Heart right ventricle (tissue), 16 donors: Measurements from ENCODE around the gene GORASP1. TPM values are rescaled to one million over a fixed set of nuclear protein-coding genes. Genes with fewer than 3 reads are reported as not detected.

Source experiments
- ATAC-seq, 8 donors: fragments of 200-7000 bp; cut with Tn5 transposase; one replicate each; pipeline ENCODE4 v1.9.1; 2020; ENCODE audit warnings: mild to moderate bottlenecking in 8 of 8, moderate library complexity in 8 of 8, moderate number of reproducible peaks in 1 of 8
- DNase-seq, 2 donors: peaks; one replicate each; pipeline ENCODE4 v3.0.0-alpha.2; 2020
- H3K27ac ChIP-seq, 10 donors: fragments of 200-600 bp; sonication (generic) in 2 of 10; one replicate each; pipeline versions ENCODE4 v1.5.0 to v1.8.0; 2020 to 2022; ENCODE audit warnings: mild to moderate bottlenecking in 3 of 10
- H3K27me3 ChIP-seq, 7 donors: fragments of 200-600 bp; one replicate each; pipeline ENCODE4 v1.8.0; 2021 to 2022; ENCODE audit warnings: mild to moderate bottlenecking in 2 of 7
- H3K36me3 ChIP-seq, 9 donors: fragments of 200-600 bp; sonication (generic) in 1 of 9; one replicate each; pipeline versions ENCODE4 v1.5.0 to v1.8.0; 2020 to 2022; ENCODE audit warnings: mild to moderate bottlenecking in 2 of 9
- H3K4me1 ChIP-seq, 9 donors: fragments of 200-600 bp; sonication (generic) in 1 of 9; one replicate each; pipeline versions ENCODE4 v1.5.0 to v1.8.0; 2020 to 2022; ENCODE audit warnings: mild to moderate bottlenecking in 4 of 9
- H3K4me3 ChIP-seq, 10 donors: fragments of 200-600 bp; sonication (generic) in 2 of 10; one replicate each; pipeline versions ENCODE4 v1.5.0 to v1.8.0; 2020 to 2022; ENCODE audit warnings: mild to moderate bottlenecking in 7 of 10, moderate library complexity in 2 of 10
- H3K9me3 ChIP-seq, 11 donors: fragments of 200-600 bp in 10 of 11; sonication (generic) in 2 of 11; one replicate each; pipeline versions ENCODE4 v1.5.0 to v1.8.0; 2013 to 2022; ENCODE audit warnings: mild to moderate bottlenecking in 2 of 11, control low read depth in 1 of 11, moderate library complexity in 1 of 11
- CTCF ChIP-seq, 9 donors: fragments of 200-600 bp; sonication (generic) in 2 of 9; IDR thresholded peaks; one replicate each; pipeline versions ENCODE4 v1.5.0 to v1.8.0; 2021 to 2022; ENCODE audit warnings: antibody characterized with exemption in 9 of 9, mild to moderate bottlenecking in 5 of 9, moderate library complexity in 1 of 9
- WGBS, 2 donors: extraction: QIAGEN DNeasy Blood & Tissue Kit; methylation state at CpG; one replicate each; pipeline ENCODE4 v1.1.7; 2013; ENCODE audit warnings: inconsistent platforms in 1 of 2; 5-methylcytosine and 5-hydroxymethylcytosine counted together
- intact Hi-C, 10 donors: fragments of 100-400 bp; cut with DNase I; formaldehyde crosslinking; loops; one replicate each; pipeline versions ENCODE4 v1.11.1 to v1.14.2; 2022
- polyA plus RNA-seq, 2 donors: library from polyadenylated mRNA; stranded (reverse); fragments of 200-250 nt; gene quantifications; one replicate each; pipeline ENCODE4 v1.2.3, GENCODE V29; 2013
- total RNA-seq, 10 donors: library from RNA; stranded (reverse); fragmentation: NEBNext Ultra II Directional in 3 of 10; extraction: Animal tissue kit (Norgen Biotek cat#: 25700) in 3 of 10; gene quantifications; one replicate each; pipeline versions ENCODE4 v1.2.1 to v1.2.4, GENCODE V29; 2021 to 2023
- donor health status: Arrhythmogenic right ventricular cardiomyopathy.
- donor health status: ischemic (EF 13 %, LVEDD 7.1; RV severe dilation, severe dysfunction).
- donor health status: healthy with polysubstance abuse.
- donor health status: DM: no; HTN: yes; CAD: no.
- donor health status: DM: no; HTN: no; CAD: no.
- donor health status: ischemic (EF 25% LVEDD 6.9; RV normal size, moderate dysfunction).
- donor health status: ischemic (EF 25% LVEDD 5.7; RV mildly dilated, moderate dysfunction).
- donor health status: healthy.
- donor health status: DM: yes; HTN: yes; CAD: no.
- donor health status: Ischemic cardiomyopathy.
- donor health status: ischemic (EF 35%, LVEDD 5.7; RV mildly dilated, moderate dysfunction).
- donor health status: nonischemic (EF 11% LVEDD 7.7; RV severe dilation, severe dysfunction).
- donor health status: DM: yes; HTN: yes; CAD: no.
- donor health status: PGD.
- donor health status: ischemic (EF 29% LVEDD 5.4; RV normal size, mild dysfunction).
- donor health status: nonischemic (EF 23%, LVEDD 6.1; RV moderate dilation, normal function).

GORASP1 gene
- total and polyA plus RNA-seq, 12 donors, result 28.4 to 54.2 (median 40.6) TPM

DNA sequence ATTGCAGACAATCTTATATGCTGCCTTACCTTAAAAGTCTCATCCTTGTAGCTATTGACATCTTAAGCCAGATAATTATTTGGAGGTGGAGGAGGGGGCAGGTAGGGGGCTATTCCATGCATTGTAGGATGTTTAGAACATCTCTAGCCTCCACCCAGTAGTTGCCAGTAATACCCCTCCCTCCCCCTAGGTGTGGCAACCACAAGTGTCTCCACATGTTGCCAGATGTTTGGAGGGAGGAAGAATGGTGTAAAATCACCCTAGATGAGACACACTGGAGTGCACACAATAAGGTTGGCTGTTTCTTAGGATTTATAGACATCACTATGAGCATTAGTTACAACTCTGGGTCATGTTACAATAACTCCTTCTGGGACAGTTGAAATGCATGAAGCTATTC is 27.4 kb downstream of the GORASP1 start:
- Histone ChIP-seq H3K27me3 (no peaks in the 10 kb centered on the region), H3K36me3 (peaks cover 0 to 100% (median 35%) of the 10 kb centered on the region in 9 donors), H3K27ac (no peak overlapping the region), H3K9me3 (no peaks in the 10 kb centered on the region), H3K4me3 (no peak overlapping the region), H3K4me1 (no peaks in the 10 kb centered on the region)
- ATAC-seq, result no peak
- DNase-seq, result no peak
- intact Hi-C loops, result no loop called here
- no peak for TF ChIP-seq CTCF (IDR thresholded peaks at IDR 0.05)

- H3K36me3 ChIP-seq, result peaks cover 0 to 100% (median 40%) of the 10 kb centered on the region in 9 donors
- no peaks in the 10 kb centered on the region for H3K4me1 ChIP-seq
- H3K4me3 ChIP-seq, result no peak overlapping the region
- no peak for TF ChIP-seq CTCF (IDR thresholded peaks at IDR 0.05)
- H3K27ac ChIP-seq, result no peak overlapping the region
- no peak for DNase-seq
- H3K9me3 ChIP-seq, result no peaks in the 10 kb centered on the region
- no peaks in the 10 kb centered on the region for H3K27me3 ChIP-seq
- intact Hi-C loops, result no loop called here
- no peak for ATAC-seq
Measured at GRCh38 chr3:39079530-39079929, 27.9 kb downstream of the GORASP1 start.

DNA sequence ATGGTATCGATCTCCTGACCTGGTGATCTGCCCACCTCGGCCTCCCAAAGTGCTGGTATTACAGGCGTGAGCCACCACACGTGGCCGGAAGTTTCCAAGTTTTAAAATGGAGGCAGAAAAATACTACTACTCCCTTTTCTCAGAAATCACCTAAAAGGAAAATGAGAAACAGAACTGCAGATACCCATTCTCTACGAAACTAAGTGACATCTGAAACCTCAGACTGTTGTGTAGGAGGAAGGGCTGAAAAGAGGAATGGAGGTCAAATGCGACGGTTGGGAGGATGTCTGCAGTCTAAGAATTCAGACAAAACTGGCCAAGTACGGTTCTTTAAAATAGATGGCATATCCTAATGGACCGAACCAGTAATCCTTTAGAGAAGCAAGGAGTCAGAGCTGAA is 31.5 kb downstream of the GORASP1 start:
- intact Hi-C loops, result no loop called here
- Histone ChIP-seq H3K27me3 (no peaks in the 10 kb centered on the region), H3K4me1 (no peaks in the 10 kb centered on the region), H3K4me3 (no peak overlapping the region), H3K27ac (no peak overlapping the region), H3K36me3 (peaks cover 0 to 100% (median 65%) of the 10 kb centered on the region in 9 donors), H3K9me3 (no peaks in the 10 kb centered on the region)
- ATAC-seq (no peak), DNase-seq (no peak)
- no peak for TF ChIP-seq CTCF (IDR thresholded peaks at IDR 0.05)
- 95 to 96% methylated on average over 10 of the region's 10 CpGs for WGBS, 2 donors

- Histone ChIP-seq H3K4me3 (no peak overlapping the region), H3K27me3 (no peaks in the 10 kb centered on the region), H3K4me1 (no peaks in the 10 kb centered on the region), H3K9me3 (no peaks in the 10 kb centered on the region), H3K27ac (no peak overlapping the region), H3K36me3 (peaks cover 0 to 96% (median 33%) of the 10 kb centered on the region in 9 donors)
- no peak for TF ChIP-seq CTCF (IDR thresholded peaks at IDR 0.05)
- intact Hi-C loops, result no loop called here
- WGBS, 2 donors, result 75 to 81% methylated on average over 3 of the region's 3 CpGs
- no peak for ATAC-seq
- no peak for DNase-seq
Measured at GRCh38 chr3:39068556-39068955, 38.9 kb downstream of the GORASP1 start.

GRCh38 chr3:39067286-39067685 is 40.1 kb downstream of the GORASP1 start:
- ATAC-seq (no peak), DNase-seq (no peak)
- intact Hi-C loops, result no loop called here
- Histone ChIP-seq H3K4me3 (no peak overlapping the region), H3K27me3 (no peaks in the 10 kb centered on the region), H3K36me3 (peaks cover 0 to 83% (median 24%) of the 10 kb centered on the region in 9 donors), H3K9me3 (no peaks in the 10 kb centered on the region), H3K27ac (no peak overlapping the region), H3K4me1 (no peaks in the 10 kb centered on the region)
- TF ChIP-seq CTCF (IDR thresholded peaks at IDR 0.05), result no peak
- WGBS, 2 donors, result 38 to 39% methylated on average over 1 of the region's 1 CpG
